Dermis microvascular lymphatic vessel endothelial cell (primary cell): ENCODE data around the gene RELT. TPM values are rescaled to one million over a fixed set of nuclear protein-coding genes. Genes with fewer than 3 reads are reported as not detected.
"Not testable (repeated sequence)": the region's sequence is repeated elsewhere in the genome, so short reads cannot be mapped to it uniquely, and the experiment has no call there.

Experiments
- DNase-seq, 2 donors: peaks; one replicate each; pipeline versions ENCODE4 v3.0.0 to v3.0.0-alpha.2; 2010; ENCODE audit warnings: low read depth in 2 of 2
- total RNA-seq: library from RNA; depleted of rRNA; stranded (reverse); fragments of >200 nt; gene quantifications from 2 replicates; pipeline ENCODE4 v1.2.1, GENCODE V29; 2014

The RELT gene
- total RNA-seq, 1 donor from 2014 or later = 4.5 TPM

GRCh38 chr11:73430326-73430725 is 54.1 kb downstream of the RELT start:
- DNase-seq = no peak

GRCh38 chr11:73431396-73431795 is 55.2 kb downstream of the RELT start:
- DNase-seq = no peak

GRCh38 chr11:73436859-73437258 is 60.7 kb downstream of the RELT start:
- DNase-seq = not testable (repeated sequence)

- DNase-seq = no peak
These were observed 63.0 kb downstream of the RELT start for GRCh38 chr11:73439002-73439843.

- no peak for DNase-seq
These were observed 69.8 kb downstream of the RELT start for GRCh38 chr11:73445980-73446379.

- DNase-seq = no peak
These were observed 70.6 kb downstream of the RELT start for GRCh38 chr11:73446766-73447165.

Other genes with a start within 250 kb of the RELT start
- gene FCHSD2, start 234.1 kb upstream of the RELT start, total RNA-seq = 13.5 and 26.2 TPM in 2 replicates
- 0.25 and 0.64 TPM in 2 replicates for gene P2RY2, start 158.1 kb upstream of the RELT start, total RNA-seq
- 0.25 and 0.26 TPM in 2 replicates for gene P2RY6, start 104.1 kb upstream of the RELT start, total RNA-seq
- gene ARHGEF17, start 68.1 kb upstream of the RELT start, total RNA-seq = 29.8 and 59.0 TPM in 2 replicates
- gene FAM168A, start 221.7 kb downstream of the RELT start, total RNA-seq = 8.0 and 10.9 TPM in 2 replicates